Natural killer cell (primary cell): Measurements from ENCODE around the gene RNF213. TPM values are rescaled to one million over a fixed set of nuclear protein-coding genes. Genes with fewer than 3 reads are reported as not detected.

Experiments used
- ATAC-seq, 3 donors: fragments of 150-1000 bp in 2 of 3; fragments of 200-7000 bp in 1 of 3; cut with Tn5 transposase; 1 replicate in 1 of 3; 2 replicates in 2 of 3; pipeline ENCODE4 v1.10.0; 2021; ENCODE audit warnings: mild to moderate bottlenecking in 2 of 3, moderate library complexity in 2 of 3
- DNase-seq, 2 donors: peaks; one replicate each; pipeline versions ENCODE4 v3.0.0 to v3.0.0-alpha.2; 2013 to 2021; ENCODE audit warnings: mixed read lengths in 1 of 2
- H3K27ac ChIP-seq: one replicate; pipeline ENCODE4 v1.5.1; 2013; ENCODE audit warnings: mild to moderate bottlenecking, low read length
- H3K27me3 ChIP-seq: one replicate; pipeline ENCODE4 v1.6.1; 2013; ENCODE audit warnings: low read length; ENCODE audit not compliant: control insufficient read depth, insufficient read depth
- H3K36me3 ChIP-seq: one replicate; pipeline ENCODE4 v1.6.1; 2013; ENCODE audit warnings: low read length; ENCODE audit not compliant: control insufficient read depth, insufficient read depth
- H3K4me1 ChIP-seq: one replicate; pipeline ENCODE4 v1.6.1; 2013; ENCODE audit warnings: low read length; ENCODE audit not compliant: control insufficient read depth, insufficient read depth
- H3K4me3 ChIP-seq: one replicate; pipeline ENCODE4 v1.5.1; 2013; ENCODE audit warnings: low read length
- H3K9me3 ChIP-seq: one replicate; pipeline ENCODE4 v1.6.1; 2013; ENCODE audit warnings: low read length; ENCODE audit not compliant: control insufficient read depth, insufficient read depth
- H3K27ac Mint-ChIP-seq, 2 donors: one replicate each; pipeline ENCODE4 v1.8.0; 2022; ENCODE audit warnings: mild to moderate bottlenecking in 2 of 2, mixed read lengths in 2 of 2, moderate library complexity in 1 of 2
- H3K27me3 Mint-ChIP-seq, 2 donors: one replicate each; pipeline ENCODE4 v1.8.0; 2022; ENCODE audit warnings: low read depth in 2 of 2, mixed read lengths in 2 of 2
- H3K36me3 Mint-ChIP-seq: one replicate; pipeline ENCODE4 v1.8.0; 2022; ENCODE audit warnings: mixed read lengths
- H3K4me1 Mint-ChIP-seq, 2 donors: one replicate each; pipeline ENCODE4 v1.8.0; 2022; ENCODE audit warnings: mixed read lengths in 2 of 2
- H3K4me3 Mint-ChIP-seq: one replicate; pipeline ENCODE4 v1.8.0; 2022; ENCODE audit warnings: mild to moderate bottlenecking, moderate library complexity, mixed read lengths
- H3K9me3 Mint-ChIP-seq, 2 donors: one replicate each; pipeline ENCODE4 v1.8.0; 2022; ENCODE audit warnings: mixed read lengths in 2 of 2
- CTCF ChIP-seq: fragments of 200-600 bp; IDR thresholded peaks from one replicate; pipeline ENCODE4 v1.8.0; 2022; ENCODE audit warnings: antibody characterized with exemption
- WGBS: methylation state at CpG from one replicate; pipeline ENCODE4 v1.1.7; 2013; ENCODE audit warnings: missing lambda C conversion rate; ENCODE audit not compliant: insufficient coverage; 5-methylcytosine and 5-hydroxymethylcytosine counted together
- intact Hi-C: fragments of 100-400 bp; cut with micrococcal nuclease; formaldehyde crosslinking; loops from one replicate; pipeline ENCODE4 v1.14.2; 2022
- total RNA-seq, 4 donors: library from RNA; stranded (reverse); fragments of 120-200 nt in 1 of 4; gene quantifications; one replicate each; pipeline versions ENCODE4 v1.2.3 to v1.2.4, GENCODE V29; 2013 to 2022

RNF213 gene
- total RNA-seq, 3 donors from 2014 or later (not counting 1 experiment from before 2014, with no cell fraction given), result 929 to 1,120 (median 1,060) TPM

- no peak for DNase-seq
- Histone ChIP-seq H3K27ac (no peak overlapping the region), H3K4me1 (peaks cover under 1% of the 10 kb centered on the region), H3K4me3 (no peak overlapping the region), H3K9me3 (no peaks in the 10 kb centered on the region), H3K27me3 (no peaks in the 10 kb centered on the region), H3K36me3 (no peaks in the 10 kb centered on the region)
- no peak for ATAC-seq
- WGBS, result 93% methylated on average over 26 of the region's 26 CpGs
- Mint-ChIP-seq H3K4me3 (no peak overlapping the region), H3K4me1 (peaks cover 0 to 14% of the 10 kb centered on the region in 2 donors), H3K9me3 (no peaks in the 10 kb centered on the region), H3K27me3 (no peaks in the 10 kb centered on the region), H3K27ac (no peak overlapping the region), H3K36me3 (no peaks in the 10 kb centered on the region)
- TF ChIP-seq CTCF, result no peak
- intact Hi-C loops, result no loop called here
These were observed 11.6 kb upstream of the RNF213 start for GRCh38 chr17:80248894-80249710.

- Histone ChIP-seq H3K27me3 (no peaks in the 10 kb centered on the region), H3K4me3 (no peak overlapping the region), H3K27ac (no peak overlapping the region), H3K36me3 (no peaks in the 10 kb centered on the region), H3K9me3 (no peaks in the 10 kb centered on the region), H3K4me1 (peaks cover 15% of the 10 kb centered on the region)
- ATAC-seq (no peak), DNase-seq (no peak)
- Mint-ChIP-seq H3K4me3 (no peak overlapping the region), H3K27ac (peak overlapping the region in 1 of 2 donors; percentile 80), H3K9me3 (no peaks in the 10 kb centered on the region), H3K27me3 (no peaks in the 10 kb centered on the region), H3K4me1 (peaks cover 9 to 25% of the 10 kb centered on the region in 2 donors), H3K36me3 (no peaks in the 10 kb centered on the region)
- intact Hi-C loops, result loop anchor here (10.0 kb wide), 1 partner anchor 157 kb away; no protein-coding TSS in a partner anchor
- TF ChIP-seq CTCF, result no peak
- WGBS, result 92% methylated on average over 11 of the region's 11 CpGs
These were observed 8.7 kb upstream of the RNF213 start for GRCh38 chr17:80251966-80252365.

GRCh38 chr17:80252871-80253270 lies 7.8 kb upstream of the RNF213 start:
- TF ChIP-seq CTCF, result peak; percentile 77
- H3K4me3 ChIP-seq, result no peak overlapping the region
- Mint-ChIP-seq H3K36me3 (no peaks in the 10 kb centered on the region), H3K27ac (peak overlapping the region in 1 of 2 donors; percentile 80), H3K27me3 (no peaks in the 10 kb centered on the region), H3K9me3 (no peaks in the 10 kb centered on the region), H3K4me3 (no peak overlapping the region), H3K4me1 (peaks cover 9 to 25% of the 10 kb centered on the region in 2 donors)
- WGBS, result 25% methylated on average over 13 of the region's 13 CpGs
- intact Hi-C loops, result loop anchor here (1.0 to 10.0 kb wide), 2 partner anchors 57 to 158 kb away; no protein-coding TSS in a partner anchor
- H3K36me3 ChIP-seq, result no peaks in the 10 kb centered on the region
- H3K9me3 ChIP-seq, result no peaks in the 10 kb centered on the region
- no peaks in the 10 kb centered on the region for H3K27me3 ChIP-seq
- ATAC-seq, result peak; percentile 67 to 94 (median 87)
- H3K27ac ChIP-seq, result no peak overlapping the region
- DNase-seq, result peak; percentile 73 to 91
- peaks cover 15% of the 10 kb centered on the region for H3K4me1 ChIP-seq
